Testis (tissue), 3 donors: ENCODE measurements around the gene SVIL. TPM values are rescaled to one million over a fixed set of nuclear protein-coding genes. Genes with fewer than 3 reads are reported as not detected.

Experiments used
- DNase-seq: peaks from one replicate; pipeline ENCODE4 v3.0.0-alpha.2; 2019
- H3K27ac ChIP-seq, 2 donors: fragments of 200-600 bp; sonication (generic); one replicate each; pipeline ENCODE4 v1.5.1; 2019
- H3K27me3 ChIP-seq: fragments of 200-600 bp; sonication (generic); one replicate; pipeline ENCODE4 v1.5.1; 2019
- H3K36me3 ChIP-seq: fragments of 200-600 bp; sonication (generic); one replicate; pipeline ENCODE4 v1.5.1; 2017; ENCODE audit warnings: low read depth; ENCODE audit errors: missing control alignments
- H3K4me1 ChIP-seq: fragments of 200-600 bp; sonication (generic); one replicate; pipeline ENCODE4 v1.5.1; 2019
- H3K4me3 ChIP-seq, 2 donors: fragments of 200-600 bp; sonication (generic); one replicate each; pipeline ENCODE4 v1.5.1; 2017 to 2019
- H3K9me3 ChIP-seq: fragments of 200-600 bp; sonication (generic); one replicate; pipeline ENCODE4 v1.5.1; 2017
- POLR2A ChIP-seq: fragments of 450-650 bp; IDR thresholded peaks from one replicate; pipeline ENCODE4 v1.6.1; 2017; ENCODE audit warnings: antibody characterized with exemption, mild to moderate bottlenecking, moderate library complexity
- WGBS, 2 donors: methylation state at CpG; one replicate each; pipeline ENCODE4 v1.1.5; 2018; 5-methylcytosine and 5-hydroxymethylcytosine counted together
- intact Hi-C: fragments of 100-400 bp; cut with DNase I; formaldehyde crosslinking; loops from one replicate; pipeline ENCODE4 v1.15.1; 2023; ENCODE audit warnings: low total_unique reads
- polyA plus RNA-seq: library from polyadenylated mRNA; stranded (reverse); fragments of 350-450 nt; fragmentation: Illumina TruSeq; extraction: RNeasy Lipid Tissue Mini Kit (QIAGEN cat#74804); gene quantifications from one replicate; pipeline ENCODE4 v1.2.3, GENCODE V29; 2014; ENCODE audit warnings: low read depth, low replicate concordance; ENCODE audit not compliant: insufficient read depth
- total RNA-seq, 2 donors: library from RNA; depleted of rRNA; stranded (reverse); fragments of >200 nt; gene quantifications; one replicate each; pipeline ENCODE4 v1.2.3, GENCODE V29; 2016
- TF ChIP-seq, protein P1 (sequence below), 3 experiments: fragments of 450-650 bp in 2 of 3; fragments of 200-600 bp in 1 of 3; sonication (generic) in 1 of 3; IDR thresholded peaks; one replicate each; pipeline ENCODE4 v1.5.1; 2016 to 2019; ENCODE audit warnings: antibody characterized with exemption in 3 of 3, mild to moderate bottlenecking in 2 of 3, moderate library complexity in 1 of 3

SVIL gene
- total and polyA plus RNA-seq, 3 donors from 2014 or later: 44.7 to 67.6 (median 63.1) TPM

DNA sequence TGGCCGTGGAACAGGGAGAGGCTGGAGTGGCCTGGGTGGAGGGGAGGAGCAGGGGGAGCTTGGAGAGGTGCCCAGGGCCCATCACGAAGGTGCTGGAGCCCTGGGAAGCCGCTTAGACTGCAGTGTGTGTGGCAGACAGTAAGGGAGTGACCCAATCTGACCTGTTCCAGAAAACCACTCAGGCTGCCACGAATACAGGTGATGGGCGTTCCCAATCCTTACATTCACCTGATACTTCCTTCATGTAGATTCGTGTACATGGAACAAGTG lies 161.7 kb downstream of the SVIL start:
- Histone ChIP-seq H3K4me1 (peaks cover 25% of the 10 kb centered on the region), H3K36me3 (no peaks in the 10 kb centered on the region), H3K4me3 (no peak overlapping the region), H3K9me3 (no peaks in the 10 kb centered on the region), H3K27me3 (no peaks in the 10 kb centered on the region), H3K27ac (no peak overlapping the region)
- intact Hi-C loops: no loop called here
- TF ChIP-seq, protein P1, sequence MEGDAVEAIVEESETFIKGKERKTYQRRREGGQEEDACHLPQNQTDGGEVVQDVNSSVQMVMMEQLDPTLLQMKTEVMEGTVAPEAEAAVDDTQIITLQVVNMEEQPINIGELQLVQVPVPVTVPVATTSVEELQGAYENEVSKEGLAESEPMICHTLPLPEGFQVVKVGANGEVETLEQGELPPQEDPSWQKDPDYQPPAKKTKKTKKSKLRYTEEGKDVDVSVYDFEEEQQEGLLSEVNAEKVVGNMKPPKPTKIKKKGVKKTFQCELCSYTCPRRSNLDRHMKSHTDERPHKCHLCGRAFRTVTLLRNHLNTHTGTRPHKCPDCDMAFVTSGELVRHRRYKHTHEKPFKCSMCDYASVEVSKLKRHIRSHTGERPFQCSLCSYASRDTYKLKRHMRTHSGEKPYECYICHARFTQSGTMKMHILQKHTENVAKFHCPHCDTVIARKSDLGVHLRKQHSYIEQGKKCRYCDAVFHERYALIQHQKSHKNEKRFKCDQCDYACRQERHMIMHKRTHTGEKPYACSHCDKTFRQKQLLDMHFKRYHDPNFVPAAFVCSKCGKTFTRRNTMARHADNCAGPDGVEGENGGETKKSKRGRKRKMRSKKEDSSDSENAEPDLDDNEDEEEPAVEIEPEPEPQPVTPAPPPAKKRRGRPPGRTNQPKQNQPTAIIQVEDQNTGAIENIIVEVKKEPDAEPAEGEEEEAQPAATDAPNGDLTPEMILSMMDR (IDR thresholded peaks at IDR 0.05): no peak
- no peak for TF ChIP-seq POLR2A
- WGBS, 2 donors: 61 to 68% methylated on average over 6 of the region's 6 CpGs
- no peak for DNase-seq

DNA sequence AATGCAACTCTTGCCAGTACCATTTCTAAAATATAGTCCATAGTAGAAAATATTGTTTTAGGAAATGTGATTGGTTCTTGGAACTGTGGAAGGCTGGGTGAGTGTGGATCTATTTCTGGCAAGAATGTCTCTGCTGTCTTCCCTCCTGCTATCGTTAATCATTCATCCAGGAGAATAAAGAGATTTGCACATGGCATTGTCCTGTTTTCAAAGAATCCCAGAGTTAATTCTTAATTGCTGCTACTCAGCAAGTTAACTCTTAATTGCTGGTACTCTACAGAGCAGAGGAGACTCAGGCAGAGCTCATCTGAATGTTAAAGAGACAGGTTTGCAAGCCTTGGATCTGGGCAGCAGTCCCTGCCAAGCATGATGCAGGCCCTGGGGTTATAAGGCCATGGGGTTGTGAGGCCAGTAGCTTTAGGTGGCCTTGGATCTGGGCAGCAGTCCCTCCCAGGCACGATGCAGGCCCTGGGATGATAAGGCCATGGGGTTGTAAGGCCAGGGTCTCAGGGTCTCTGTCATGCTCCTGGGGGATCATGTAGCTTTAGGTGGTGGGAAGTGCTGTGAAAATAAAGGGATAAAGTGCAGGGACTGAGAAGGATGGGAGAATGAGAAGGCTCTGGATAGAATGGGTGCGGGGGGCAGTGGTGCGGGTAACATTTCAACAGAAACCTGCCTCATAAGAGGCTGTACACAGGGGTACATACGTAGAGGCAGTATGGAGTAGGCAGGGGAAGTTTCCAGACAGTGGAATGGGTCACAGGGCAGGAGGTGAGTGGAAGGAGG lies 162.3 kb downstream of the SVIL start:
- WGBS, 2 donors: 63 to 65% methylated on average over 5 of the region's 5 CpGs
- no peaks in the 10 kb centered on the region for H3K27me3 ChIP-seq
- H3K27ac ChIP-seq: no peak overlapping the region
- no peaks in the 10 kb centered on the region for H3K9me3 ChIP-seq
- peaks cover 25% of the 10 kb centered on the region for H3K4me1 ChIP-seq
- no peak for DNase-seq
- H3K4me3 ChIP-seq: no peak overlapping the region
- H3K36me3 ChIP-seq: no peaks in the 10 kb centered on the region
- TF ChIP-seq POLR2A: no peak
- TF ChIP-seq, protein P1 (IDR thresholded peaks at IDR 0.05): no peak
- intact Hi-C loops: no loop called here

DNA sequence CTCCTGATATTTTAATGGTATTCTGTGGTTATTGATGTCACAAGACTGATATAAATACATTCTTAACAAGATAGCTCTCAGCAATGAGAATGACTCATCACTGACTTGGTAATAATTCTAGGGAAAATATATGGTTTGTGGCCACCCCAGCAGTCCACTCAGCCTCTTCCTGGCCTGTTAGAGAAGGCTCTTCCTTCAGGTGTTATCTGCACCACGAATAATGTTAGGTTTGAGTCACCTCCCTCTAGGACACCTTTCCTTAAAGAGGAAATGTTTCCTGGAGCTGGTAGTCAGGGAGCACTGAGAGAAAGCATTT lies 163.3 kb downstream of the SVIL start:
- Histone ChIP-seq H3K4me1 (peaks cover 25% of the 10 kb centered on the region), H3K27ac (no peak overlapping the region), H3K27me3 (no peaks in the 10 kb centered on the region), H3K9me3 (no peaks in the 10 kb centered on the region), H3K36me3 (no peaks in the 10 kb centered on the region), H3K4me3 (no peak overlapping the region)
- WGBS, 2 donors: 33 to 41% methylated on average over 1 of the region's 1 CpG
- TF ChIP-seq, protein P1 (IDR thresholded peaks at IDR 0.05): no peak
- TF ChIP-seq POLR2A: no peak
- no peak for DNase-seq
- intact Hi-C loops: no loop called here

DNA sequence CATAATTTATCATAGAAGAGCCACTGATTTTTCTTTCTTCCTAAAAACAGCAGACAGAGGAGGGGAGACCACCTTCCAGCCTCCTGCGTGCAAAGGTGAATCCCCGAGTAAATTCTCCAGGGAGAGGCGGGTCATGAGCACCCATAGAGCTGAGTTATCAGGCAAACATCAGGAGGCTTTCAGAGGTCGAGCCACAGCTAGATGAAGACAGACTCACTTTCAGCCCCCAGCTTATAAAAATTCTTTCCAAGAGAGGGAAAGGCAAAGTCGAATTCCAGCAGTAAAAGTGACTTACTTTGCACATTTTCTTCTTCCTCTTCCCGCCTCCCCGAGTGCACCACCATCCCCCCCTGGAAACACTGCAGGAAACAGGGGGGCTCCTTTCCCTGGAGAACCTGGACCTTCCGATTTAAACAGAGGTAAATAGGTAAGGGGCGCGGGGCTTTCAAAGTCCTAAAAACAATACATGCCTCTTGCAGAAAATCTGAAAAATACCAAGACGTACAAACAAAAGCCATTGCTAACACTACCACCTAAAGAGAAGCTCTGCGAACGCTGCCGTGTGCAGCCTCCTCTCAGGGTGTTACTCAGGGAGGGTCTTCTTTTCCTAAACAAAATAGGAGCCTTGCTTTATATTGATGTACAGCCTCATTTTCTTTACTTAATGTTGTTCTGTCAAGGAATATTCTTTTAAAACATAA lies 163.8 kb downstream of the SVIL start:
- H3K27me3 ChIP-seq: no peaks in the 10 kb centered on the region
- no peak overlapping the region for H3K4me3 ChIP-seq
- peaks cover 25% of the 10 kb centered on the region for H3K4me1 ChIP-seq
- DNase-seq: no peak
- H3K36me3 ChIP-seq: no peaks in the 10 kb centered on the region
- no peaks in the 10 kb centered on the region for H3K9me3 ChIP-seq
- no peak for TF ChIP-seq POLR2A
- TF ChIP-seq, protein P1 (IDR thresholded peaks at IDR 0.05): no peak
- 64 to 65% methylated on average over 14 of the region's 14 CpGs for WGBS, 2 donors
- H3K27ac ChIP-seq: peak overlapping the region; percentile 26 to 59
- intact Hi-C loops: no loop called here

DNA sequence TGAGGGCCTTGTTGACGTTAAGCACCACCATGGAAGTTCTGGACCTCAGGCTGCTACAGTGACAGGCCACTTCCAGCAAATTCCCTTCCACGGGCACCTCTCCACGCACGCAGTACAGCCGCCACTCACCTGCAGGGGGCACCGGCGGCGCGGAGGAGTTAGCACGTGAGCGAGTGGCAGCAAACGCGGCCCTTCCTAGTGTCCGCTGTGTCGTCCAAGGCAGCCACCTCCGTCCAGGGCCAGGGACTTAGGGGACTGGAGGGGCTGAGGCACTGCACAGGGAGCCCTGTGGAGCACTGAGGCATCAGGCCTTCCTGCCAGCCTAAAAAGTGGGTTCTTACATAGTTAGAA lies 164.4 kb downstream of the SVIL start:
- no peaks in the 10 kb centered on the region for H3K9me3 ChIP-seq
- intact Hi-C loops: no loop called here
- H3K27me3 ChIP-seq: no peaks in the 10 kb centered on the region
- H3K36me3 ChIP-seq: no peaks in the 10 kb centered on the region
- no peak overlapping the region for H3K4me3 ChIP-seq
- TF ChIP-seq, protein P1 (IDR thresholded peaks at IDR 0.05): peak; percentile 32 to 63 (median 34)
- no peak for TF ChIP-seq POLR2A
- peak; percentile 74 for DNase-seq
- 34 to 60% methylated on average over 1 to 16 of the region's 16 CpGs for WGBS, 2 donors
- peak overlapping the region; percentile 26 to 59 for H3K27ac ChIP-seq
- H3K4me1 ChIP-seq: peaks cover 26% of the 10 kb centered on the region
